ENCODE results near the gene CDC14B. TPM values are rescaled to one million over a fixed set of nuclear protein-coding genes. Genes with fewer than 3 reads are reported as not detected.

Gene CDC14B
- polyA plus RNA-seq, 1 donor from 2014 or later: 7.0 TPM

- Histone ChIP-seq H3K27me3 (ENCODE audit: insufficient read depth, low read depth, low read length) (no peaks in the 10 kb centered on the region), H4K20me1 (ENCODE audit: insufficient read depth) (no peaks in the 10 kb centered on the region), H2AFZ (ENCODE audit: low read depth, low read length) (no peak overlapping the region), H3K36me3 (ENCODE audit: insufficient read depth, low read length) (no peaks in the 10 kb centered on the region), H3K79me2 (replicated peaks; ENCODE audit: insufficient read depth, low read length) (no peaks in the 10 kb centered on the region), H3F3A (ENCODE audit: insufficient read depth, low read length, poor library complexity, severe bottlenecking) (no peaks in the 10 kb centered on the region), H3K4me3 (ENCODE audit: low read length) (no peak overlapping the region), H3K27ac (ENCODE audit: low read length) (no peak overlapping the region), H3K4me2 (ENCODE audit: low read length) (no peak overlapping the region), H3K9ac (ENCODE audit: low read length) (no peak overlapping the region), H3K9me3 (ENCODE audit: low read length) (no peaks in the 10 kb centered on the region), H3K9me2 (ENCODE audit: insufficient read depth, low read length) (no peaks in the 10 kb centered on the region)
- no peak for TF ChIP-seq MXI1 (conservative IDR thresholded peaks at IDR 0.05; ENCODE audit: poor library complexity, severe bottlenecking)
- no peak for TF ChIP-seq REST (IDR thresholded peaks at IDR 0.05; ENCODE audit: borderline replicate concordance)
- no peak for TF ChIP-seq POLR2AphosphoS5 (IDR thresholded peaks at IDR 0.05)
- no peak for TF ChIP-seq EZH2 (IDR thresholded peaks at IDR 0.05; ENCODE audit: borderline replicate concordance, insufficient read depth, low read length, poor library complexity, severe bottlenecking)
- no peak for TF ChIP-seq SMC3 (conservative IDR thresholded peaks at IDR 0.05; ENCODE audit: poor library complexity)
- TF ChIP-seq CTCF (IDR thresholded peaks at IDR 0.05; ENCODE audit: poor library complexity, severe bottlenecking): no peak
- no peak for TF ChIP-seq RAD21 (conservative IDR thresholded peaks at IDR 0.05)
- TF ChIP-seq TAF1 (IDR thresholded peaks at IDR 0.05; ENCODE audit: low read depth): no peak
Observed at GRCh38 chr9:96460882-96461281, 158.8 kb downstream of the CDC14B start.

GRCh38 chr9:96460470-96460869, 159.2 kb downstream of the CDC14B start:
- TF ChIP-seq CTCF (IDR thresholded peaks at IDR 0.05; ENCODE audit: poor library complexity, severe bottlenecking): no peak
- TF ChIP-seq EZH2 (IDR thresholded peaks at IDR 0.05; ENCODE audit: borderline replicate concordance, insufficient read depth, low read length, poor library complexity, severe bottlenecking): no peak
- TF ChIP-seq SMC3 (conservative IDR thresholded peaks at IDR 0.05; ENCODE audit: poor library complexity): no peak
- TF ChIP-seq RAD21 (conservative IDR thresholded peaks at IDR 0.05): no peak
- TF ChIP-seq EP300 (conservative IDR thresholded peaks at IDR 0.05; ENCODE audit: poor library complexity, severe bottlenecking): no peak
- TF ChIP-seq MXI1 (conservative IDR thresholded peaks at IDR 0.05; ENCODE audit: poor library complexity, severe bottlenecking): no peak
- no peak for TF ChIP-seq POLR2AphosphoS5 (IDR thresholded peaks at IDR 0.05)
- no peak for TF ChIP-seq REST (IDR thresholded peaks at IDR 0.05; ENCODE audit: borderline replicate concordance)
- no peak for TF ChIP-seq TAF1 (IDR thresholded peaks at IDR 0.05; ENCODE audit: low read depth)
- Histone ChIP-seq H3F3A (ENCODE audit: insufficient read depth, low read length, poor library complexity, severe bottlenecking) (no peaks in the 10 kb centered on the region), H3K4me3 (ENCODE audit: low read length) (no peak overlapping the region), H3K4me2 (ENCODE audit: low read length) (no peak overlapping the region), H3K27ac (ENCODE audit: low read length) (no peak overlapping the region), H3K79me2 (replicated peaks; ENCODE audit: insufficient read depth, low read length) (no peaks in the 10 kb centered on the region), H4K20me1 (ENCODE audit: insufficient read depth) (no peaks in the 10 kb centered on the region), H2AFZ (ENCODE audit: low read depth, low read length) (no peak overlapping the region), H3K36me3 (ENCODE audit: insufficient read depth, low read length) (no peaks in the 10 kb centered on the region), H3K9me2 (ENCODE audit: insufficient read depth, low read length) (no peaks in the 10 kb centered on the region), H3K9me3 (ENCODE audit: low read length) (no peaks in the 10 kb centered on the region), H3K9ac (ENCODE audit: low read length) (no peak overlapping the region), H3K27me3 (ENCODE audit: insufficient read depth, low read depth, low read length) (no peaks in the 10 kb centered on the region)

Data from neural cell (in vitro differentiated cells).